ENCODE results near the gene SEMG1.

GRCh38 chr20:45206725-45207124 is at the start of gene SEMG1:
- TF ChIP-seq CTCF (IDR thresholded peaks at IDR 0.05) (no peak), POLR2AphosphoS5 (IDR thresholded peaks at IDR 0.05) (no peak)
